NT2/D1 (cell line): ENCODE results near the gene RUFY3.

Experiments used
- YY1 ChIP-seq: IDR thresholded peaks from 2 replicates; pipeline ENCODE4 v1.6.1; 2011; ENCODE audit not compliant: insufficient read length, insufficient read depth
- ZNF274 ChIP-seq: IDR thresholded peaks from 2 replicates; pipeline ENCODE4 v1.6.1; 2011; ENCODE audit warnings: mild to moderate bottlenecking, low read depth, low read length

DNA sequence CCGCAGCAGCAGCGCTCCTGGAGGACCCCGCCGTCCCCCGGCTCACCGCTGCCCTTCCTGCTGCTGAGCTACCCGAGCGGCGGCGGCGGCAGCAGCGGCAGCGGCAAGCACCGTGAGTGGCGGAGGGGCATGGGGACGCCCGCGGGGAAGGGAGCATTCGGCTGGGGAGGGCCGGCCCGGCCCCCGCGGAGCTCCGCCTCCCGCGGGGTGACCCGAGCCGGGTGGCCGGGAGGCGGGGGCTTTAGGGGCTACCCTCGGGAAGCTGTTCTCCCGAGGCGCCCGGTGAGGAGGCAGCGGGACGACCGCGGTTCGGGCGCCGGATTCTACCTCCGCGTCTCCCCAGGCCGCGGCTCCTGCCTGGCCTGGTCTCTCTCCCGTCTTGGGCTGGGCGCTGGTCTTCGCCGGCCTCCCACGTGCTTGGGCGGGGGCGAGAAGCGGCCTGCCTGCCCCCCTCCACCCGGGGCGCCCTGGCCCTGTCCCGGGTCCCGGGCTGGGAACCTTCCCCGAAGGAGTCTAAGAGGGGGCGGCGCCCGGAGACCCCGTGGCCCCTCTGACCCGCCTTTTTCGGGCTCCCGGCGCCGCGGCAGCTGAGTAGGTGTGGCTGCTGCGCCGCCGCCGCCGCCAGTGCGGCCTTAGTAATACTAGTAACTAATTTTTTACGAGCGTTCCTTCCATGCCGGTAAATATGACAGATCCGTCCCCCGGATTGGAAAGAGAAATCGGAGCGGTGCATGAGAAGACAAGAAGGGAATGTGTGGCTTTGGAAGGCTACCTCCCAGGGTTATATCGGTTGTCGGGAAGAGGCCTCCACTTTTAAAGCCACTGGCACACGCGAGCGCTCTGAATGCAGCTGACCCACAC, 16.4 kb upstream of the RUFY3 start:
- TF ChIP-seq YY1 (no peak), ZNF274 (no peak)
